GM23248 (cell line): ENCODE data around the gene WDR27.

Source experiments
- EZH2 ChIP-seq: fragments of 200-600 bp; sonication (generic); IDR thresholded peaks from 2 replicates; pipeline ENCODE4 v1.6.1; 2018; ENCODE audit warnings: antibody characterized with exemption, mild to moderate bottlenecking; ENCODE audit not compliant: insufficient read depth, poor library complexity, severe bottlenecking
- EZH2phosphoT487 ChIP-seq: fragments of 200-600 bp; sonication (generic); IDR thresholded peaks from 2 replicates; pipeline ENCODE4 v1.6.1; 2018; ENCODE audit warnings: antibody characterized with exemption, moderate library complexity, mild to moderate bottlenecking, low read depth; ENCODE audit not compliant: insufficient read depth

- TF ChIP-seq EZH2: no peak
- TF ChIP-seq EZH2phosphoT487: no peak
These were observed 75.7 kb downstream of the WDR27 start for GRCh38 chr6:169626169-169626568.
